Measurements from ENCODE around the gene PSMB5.

Gene PSMB5

DNA sequence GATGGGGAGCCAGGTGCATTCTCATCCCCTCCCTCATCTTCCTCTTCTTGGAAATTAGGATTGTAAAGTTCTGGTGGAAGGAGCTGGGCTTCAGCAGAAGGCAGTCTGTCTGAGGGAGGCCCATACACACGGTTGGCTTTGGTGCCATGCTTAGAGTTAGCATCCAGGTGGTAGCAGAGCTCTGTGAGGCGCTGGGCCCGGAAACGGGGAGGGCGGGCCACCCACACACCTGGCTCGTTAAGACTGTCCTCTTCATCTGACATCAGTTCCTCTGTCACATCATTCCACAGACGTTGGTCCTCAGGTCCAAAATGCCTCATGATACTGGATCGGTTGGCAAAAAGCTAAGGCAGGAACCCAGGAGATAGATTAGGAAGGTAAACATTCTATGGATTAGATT is 47.4 kb downstream of the PSMB5 start:
- DNase-seq (ENCODE audit: low spot score): no peak

DNA sequence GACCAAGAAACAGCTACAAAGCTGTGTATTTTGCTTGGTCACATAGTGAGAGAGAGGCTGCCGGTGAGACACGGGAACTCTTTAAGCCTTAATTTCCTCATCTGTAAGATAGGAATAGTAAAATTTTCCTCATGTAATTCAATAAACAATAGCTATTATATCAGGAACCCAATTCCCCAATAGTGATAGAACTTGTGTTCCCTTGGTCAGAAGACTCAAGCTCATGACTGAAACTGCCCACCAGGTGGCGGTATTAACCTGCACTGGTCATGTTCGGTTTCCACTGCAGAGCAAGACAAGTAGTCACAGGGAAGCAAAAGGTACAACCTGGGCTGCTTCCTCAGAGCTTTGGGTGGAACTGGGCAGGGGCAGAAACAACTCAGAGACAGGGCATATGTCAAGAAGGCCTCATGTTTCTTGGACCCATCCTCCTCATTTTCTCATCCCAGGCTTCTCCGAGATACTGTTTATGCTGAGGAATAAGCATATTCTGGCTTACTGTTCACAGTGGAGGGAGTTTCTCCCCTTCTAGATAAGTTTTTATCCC is 48.1 kb downstream of the PSMB5 start:
- peak; percentile 89 for DNase-seq (ENCODE audit: low spot score)

DNA sequence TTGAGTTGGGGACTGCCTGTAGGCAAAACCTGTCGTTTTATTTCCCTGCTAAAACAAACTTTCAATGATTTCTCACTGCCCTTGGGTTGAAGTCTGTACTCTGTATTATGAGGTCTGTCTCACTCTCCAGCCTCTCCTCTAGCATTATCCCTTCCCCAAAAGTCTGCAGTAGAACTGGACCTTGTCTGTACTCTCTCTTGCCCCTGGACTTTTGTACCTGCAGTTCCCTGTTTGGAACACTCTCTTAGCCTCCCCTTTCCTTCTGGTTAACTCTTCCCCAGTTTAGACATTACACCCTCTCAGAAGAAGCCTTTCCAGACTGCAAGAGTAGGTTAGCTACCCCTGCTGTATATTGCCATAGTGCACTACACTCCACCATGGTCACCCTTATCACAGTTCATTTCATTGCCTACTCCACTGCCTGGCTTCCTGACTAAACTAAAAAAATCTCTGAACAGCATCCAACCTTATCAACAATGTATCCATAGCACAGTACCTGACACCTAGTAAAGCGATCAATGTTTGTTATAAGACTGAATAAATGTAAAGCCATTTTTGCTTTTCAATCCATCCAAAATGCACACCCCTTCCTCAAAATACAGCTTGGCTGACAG is 48.7 kb downstream of the PSMB5 start:
- DNase-seq (ENCODE audit: low spot score): no peak

- no peak for DNase-seq (ENCODE audit: low spot score)
Measured at GRCh38 chr14:22984959-22985658, 49.6 kb downstream of the PSMB5 start.

- peak; percentile 94 for DNase-seq (ENCODE audit: low spot score)
Measured at GRCh38 chr14:22982477-22983245, 52.0 kb downstream of the PSMB5 start, which contains the start of gene AJUBA. AJUBA (minus strand) TSS chr14:22982551; CDS start chr14:22982266, 285 bp downstream.

DNA sequence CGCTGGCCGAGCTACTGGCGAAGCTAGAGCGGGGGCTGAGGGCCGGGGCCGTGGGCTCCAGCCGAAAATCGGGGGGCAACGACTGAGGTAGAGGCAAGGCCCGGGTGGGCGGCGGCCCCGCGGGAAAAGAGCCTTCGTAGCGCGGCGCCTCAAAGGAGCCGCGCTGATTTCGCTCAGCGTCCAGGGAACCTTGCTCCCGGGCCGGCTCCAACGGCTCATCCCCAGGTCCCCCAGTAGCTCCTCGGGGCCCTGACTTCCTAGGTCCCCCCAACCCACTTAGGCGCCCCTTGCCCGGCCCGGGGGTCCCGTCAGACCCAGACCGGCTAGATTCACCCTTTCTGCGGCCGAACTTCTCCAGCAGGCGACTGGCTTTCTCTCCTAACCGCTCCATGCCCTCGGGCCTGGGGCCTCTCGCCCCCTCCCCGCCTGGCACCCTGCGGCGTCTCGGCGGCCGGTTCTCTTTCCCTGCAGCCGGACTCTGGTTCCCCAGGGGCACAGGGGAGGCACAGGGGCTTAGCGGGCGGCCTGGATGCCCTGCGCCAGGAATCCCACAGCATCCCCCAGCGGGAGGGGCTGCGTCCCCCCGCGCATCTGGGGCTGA is 52.7 kb downstream of the PSMB5 start:
- no peak for DNase-seq (ENCODE audit: low spot score)

DNA sequence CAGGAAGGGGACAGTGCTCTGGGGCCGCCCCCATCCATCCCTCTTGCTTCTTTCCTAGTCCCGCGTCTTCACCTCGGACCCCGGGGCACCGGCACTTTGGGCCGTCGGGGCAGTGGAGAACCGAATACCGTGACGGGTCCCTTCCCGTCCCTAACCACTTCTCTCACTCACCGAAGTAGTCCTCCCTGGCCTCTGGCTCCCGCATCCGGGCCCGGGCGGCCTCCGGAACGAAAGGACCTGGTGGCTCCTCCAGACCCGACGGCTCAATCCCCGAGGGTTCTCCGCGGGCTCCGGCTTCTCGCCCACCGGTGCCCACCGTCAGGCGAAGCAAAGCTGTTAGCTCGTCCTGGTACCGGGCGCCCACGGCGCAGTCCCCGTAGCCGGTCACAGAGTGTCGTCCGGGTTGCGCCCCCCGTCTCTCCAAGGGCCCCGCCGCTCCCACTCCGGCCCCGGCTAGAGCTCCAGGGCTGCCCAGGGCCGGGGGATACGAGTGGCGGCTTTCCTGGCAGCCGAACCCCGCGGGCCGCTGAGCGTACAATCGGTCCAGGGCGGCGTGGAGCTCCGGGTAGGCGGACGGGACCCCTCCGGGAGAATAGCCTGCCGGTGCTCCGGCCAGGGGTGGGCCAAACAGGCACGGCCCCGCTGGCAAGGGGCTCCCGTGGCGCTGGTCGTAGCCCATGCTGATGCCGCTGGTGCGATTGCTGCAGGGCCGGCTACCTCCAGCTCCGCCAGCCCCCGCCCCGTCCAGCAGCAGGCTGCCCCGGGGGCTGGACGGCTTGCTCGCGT is 53.4 kb downstream of the PSMB5 start:
- DNase-seq (ENCODE audit: low spot score): no peak

- peak; percentile 80 for DNase-seq (ENCODE audit: low spot score)
Measured at GRCh38 chr14:22980672-22981089, 54.0 kb downstream of the PSMB5 start.

- no peak for DNase-seq (ENCODE audit: low spot score)
Measured at GRCh38 chr14:22979748-22980392, 54.8 kb downstream of the PSMB5 start.

DNA sequence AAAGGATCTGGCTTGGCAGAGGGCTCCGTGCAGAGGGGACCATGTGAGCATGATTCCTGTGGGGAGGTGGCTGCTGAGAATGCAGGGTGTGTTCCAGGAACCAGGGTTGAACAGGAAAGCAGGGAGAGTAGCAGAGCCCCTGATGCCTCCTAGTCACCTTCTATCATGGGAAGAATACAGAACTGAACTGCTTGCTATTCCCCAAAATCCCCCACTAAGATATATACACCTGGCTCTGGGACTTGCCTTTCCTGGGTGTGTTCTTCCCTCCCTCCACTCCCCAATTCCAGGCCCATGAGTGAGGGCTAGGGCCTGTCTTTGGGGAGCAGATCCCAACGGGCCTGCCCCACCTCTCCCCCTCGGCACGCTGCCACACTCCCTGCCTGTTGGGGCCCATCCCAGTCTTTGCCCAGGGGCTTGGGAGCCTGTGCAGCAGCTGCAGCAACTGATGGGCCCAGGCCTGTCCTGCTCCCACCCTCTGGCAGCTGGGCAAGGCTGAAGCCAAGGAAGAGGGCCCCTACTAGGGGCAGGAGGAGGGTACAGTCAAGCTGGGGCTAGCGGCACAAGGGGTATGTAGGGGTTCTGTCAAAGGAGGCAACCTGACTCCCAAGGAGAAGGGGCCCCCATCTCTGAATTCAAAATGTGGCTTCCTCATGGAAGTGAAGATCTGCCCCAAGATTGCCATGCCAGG is 55.6 kb downstream of the PSMB5 start:
- DNase-seq (ENCODE audit: low spot score): no peak

GRCh38 chr14:22978487-22978837 is 56.2 kb downstream of the PSMB5 start:
- no peak for DNase-seq (ENCODE audit: low spot score)

GRCh38 chr14:22977684-22978486 is 56.8 kb downstream of the PSMB5 start:
- peak; percentile 73 for DNase-seq (ENCODE audit: low spot score)

GRCh38 chr14:22977434-22977683 is 57.3 kb downstream of the PSMB5 start:
- no peak for DNase-seq (ENCODE audit: low spot score)

DNA sequence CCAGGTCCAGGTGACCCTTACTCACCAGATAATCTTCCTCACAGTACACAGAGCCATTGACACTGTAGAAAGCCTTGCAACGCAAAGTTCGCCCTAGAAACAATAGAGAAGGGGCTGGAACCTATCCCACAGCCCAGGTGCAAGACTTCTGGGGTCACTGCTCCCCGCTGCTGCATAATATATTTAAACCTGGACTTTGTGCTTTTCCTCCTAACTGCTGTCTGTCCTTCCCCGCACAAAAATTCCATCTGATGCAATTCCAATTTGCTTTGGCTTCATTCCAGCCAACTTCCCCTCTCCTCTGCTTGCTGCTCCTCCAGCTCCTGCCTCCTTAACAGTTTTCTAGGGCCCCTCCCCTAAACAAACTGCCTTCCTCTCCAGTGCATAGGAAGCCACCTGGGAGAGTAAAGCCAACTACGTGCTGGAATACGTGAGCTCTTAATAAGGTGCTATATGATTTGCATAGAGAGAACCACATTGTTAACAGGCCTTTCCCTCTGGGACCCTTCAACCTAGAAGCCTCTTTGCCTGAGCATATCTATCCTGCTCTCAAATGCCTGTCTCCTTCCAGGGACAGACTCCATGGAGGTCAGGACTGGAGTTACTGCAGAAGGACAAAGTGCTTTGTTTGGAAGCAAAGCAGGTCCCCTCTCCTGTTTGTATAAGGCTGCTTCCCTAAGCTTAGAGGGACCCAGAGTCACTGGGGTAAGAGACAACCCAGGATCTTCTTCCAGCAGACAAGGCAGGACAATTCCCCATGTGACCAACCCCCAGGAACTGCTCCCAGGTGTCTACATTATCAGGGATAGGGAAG is 57.9 kb downstream of the PSMB5 start:
- no peak for DNase-seq (ENCODE audit: low spot score)
